Nephron (organoid): ENCODE measurements around the gene TRAPPC3.

Source experiments
- H3K27ac Mint-ChIP-seq, 3 experiments: 2 replicates each; pipeline ENCODE4 v1.8.0; 2020; ENCODE audit warnings: mixed read lengths in 3 of 3, mild to moderate bottlenecking in 2 of 3, moderate library complexity in 1 of 3
- H3K27me3 Mint-ChIP-seq: 2 replicates; pipeline ENCODE4 v1.8.0; 2021; ENCODE audit warnings: low read depth, mild to moderate bottlenecking, moderate library complexity, mixed read lengths
- H3K36me3 Mint-ChIP-seq: 2 replicates; pipeline ENCODE4 v1.8.0; 2020; ENCODE audit warnings: low read depth, mixed read lengths
- H3K4me1 Mint-ChIP-seq: 2 replicates; pipeline ENCODE4 v1.8.0; 2020; ENCODE audit warnings: mixed read lengths
- H3K4me3 Mint-ChIP-seq, 3 experiments: 2 replicates each; pipeline ENCODE4 v1.8.0; 2020; ENCODE audit warnings: mild to moderate bottlenecking in 3 of 3, mixed read lengths in 3 of 3, moderate library complexity in 2 of 3
- H3K9me3 Mint-ChIP-seq: 2 replicates; pipeline ENCODE4 v1.8.0; 2020; ENCODE audit warnings: mixed read lengths
- TF ChIP-seq, protein P1 (sequence below), 3 experiments: fragments of 200-600 bp; sonication (generic); IDR thresholded peaks; one replicate each; pipeline ENCODE4 v1.5.0; 2021; ENCODE audit warnings: antibody characterized with exemption in 3 of 3; ENCODE audit not compliant: unreplicated experiment in 3 of 3

TRAPPC3 gene

DNA sequence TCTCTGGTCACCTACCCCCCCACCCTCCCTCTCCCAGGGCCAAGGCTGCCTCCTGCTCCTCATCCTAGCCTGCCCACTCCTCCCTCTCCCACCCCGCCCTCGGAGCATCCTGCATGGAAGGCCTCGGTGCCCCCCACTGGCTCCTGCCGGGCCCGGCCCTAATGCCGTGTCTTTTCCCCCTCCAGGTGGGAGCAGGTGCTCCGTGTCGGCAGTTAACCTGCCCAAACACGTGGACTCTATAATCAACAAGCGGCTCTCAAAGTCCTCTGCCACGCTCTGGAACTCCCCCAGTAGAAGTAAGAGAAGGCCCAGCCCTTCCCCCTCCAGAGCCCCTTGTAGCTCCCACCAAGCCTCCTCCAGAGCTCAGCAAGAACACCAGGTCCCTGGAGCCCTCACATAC is 25.4 kb upstream of the TRAPPC3 start:
- Mint-ChIP-seq H3K36me3 (peaks cover 59% of the 10 kb centered on the region), H3K4me1 (peaks cover 34% of the 10 kb centered on the region), H3K27ac (peak overlapping the region in 1 of 3 experiments; percentile 7)

DNA sequence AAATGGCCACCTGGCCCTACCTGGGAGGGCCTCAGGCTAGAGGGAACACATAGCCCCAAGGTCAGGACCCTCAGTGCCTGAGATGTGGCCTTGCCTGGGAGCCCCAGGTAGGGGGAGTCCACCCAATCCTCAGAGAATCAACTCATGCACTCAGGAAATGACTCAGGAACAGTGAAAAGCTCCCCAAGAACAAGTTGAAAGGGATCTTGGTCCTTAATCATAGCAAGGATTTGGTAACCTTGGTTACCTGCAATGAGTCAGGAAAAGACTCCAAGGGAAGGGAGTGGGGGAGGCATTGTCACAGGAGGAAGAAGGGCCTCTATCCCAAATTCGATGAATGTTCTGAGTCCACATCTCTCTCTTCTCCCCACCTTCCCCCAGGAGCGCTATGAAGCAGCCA is 23.7 kb upstream of the TRAPPC3 start:
- peaks cover 54% of the 10 kb centered on the region for H3K36me3 Mint-ChIP-seq
- no peak overlapping the region for H3K27ac Mint-ChIP-seq
- no peak overlapping the region for H3K4me3 Mint-ChIP-seq
- H3K27me3 Mint-ChIP-seq = no peaks in the 10 kb centered on the region
- TF ChIP-seq, protein P1, sequence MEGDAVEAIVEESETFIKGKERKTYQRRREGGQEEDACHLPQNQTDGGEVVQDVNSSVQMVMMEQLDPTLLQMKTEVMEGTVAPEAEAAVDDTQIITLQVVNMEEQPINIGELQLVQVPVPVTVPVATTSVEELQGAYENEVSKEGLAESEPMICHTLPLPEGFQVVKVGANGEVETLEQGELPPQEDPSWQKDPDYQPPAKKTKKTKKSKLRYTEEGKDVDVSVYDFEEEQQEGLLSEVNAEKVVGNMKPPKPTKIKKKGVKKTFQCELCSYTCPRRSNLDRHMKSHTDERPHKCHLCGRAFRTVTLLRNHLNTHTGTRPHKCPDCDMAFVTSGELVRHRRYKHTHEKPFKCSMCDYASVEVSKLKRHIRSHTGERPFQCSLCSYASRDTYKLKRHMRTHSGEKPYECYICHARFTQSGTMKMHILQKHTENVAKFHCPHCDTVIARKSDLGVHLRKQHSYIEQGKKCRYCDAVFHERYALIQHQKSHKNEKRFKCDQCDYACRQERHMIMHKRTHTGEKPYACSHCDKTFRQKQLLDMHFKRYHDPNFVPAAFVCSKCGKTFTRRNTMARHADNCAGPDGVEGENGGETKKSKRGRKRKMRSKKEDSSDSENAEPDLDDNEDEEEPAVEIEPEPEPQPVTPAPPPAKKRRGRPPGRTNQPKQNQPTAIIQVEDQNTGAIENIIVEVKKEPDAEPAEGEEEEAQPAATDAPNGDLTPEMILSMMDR (IDR thresholded peaks at IDR 0.05; ENCODE audit: unreplicated experiment in 3 of 3) = no peak
- H3K9me3 Mint-ChIP-seq = no peaks in the 10 kb centered on the region
- peaks cover 41% of the 10 kb centered on the region for H3K4me1 Mint-ChIP-seq

More for the DNA sequence above, 25.4 kb upstream of the TRAPPC3 start:
- TF ChIP-seq, protein P1 (IDR thresholded peaks at IDR 0.05; ENCODE audit: unreplicated experiment in 3 of 3) = no peak
- H3K9me3 Mint-ChIP-seq = no peaks in the 10 kb centered on the region
- H3K27me3 Mint-ChIP-seq = no peaks in the 10 kb centered on the region
- no peak overlapping the region for H3K4me3 Mint-ChIP-seq

DNA sequence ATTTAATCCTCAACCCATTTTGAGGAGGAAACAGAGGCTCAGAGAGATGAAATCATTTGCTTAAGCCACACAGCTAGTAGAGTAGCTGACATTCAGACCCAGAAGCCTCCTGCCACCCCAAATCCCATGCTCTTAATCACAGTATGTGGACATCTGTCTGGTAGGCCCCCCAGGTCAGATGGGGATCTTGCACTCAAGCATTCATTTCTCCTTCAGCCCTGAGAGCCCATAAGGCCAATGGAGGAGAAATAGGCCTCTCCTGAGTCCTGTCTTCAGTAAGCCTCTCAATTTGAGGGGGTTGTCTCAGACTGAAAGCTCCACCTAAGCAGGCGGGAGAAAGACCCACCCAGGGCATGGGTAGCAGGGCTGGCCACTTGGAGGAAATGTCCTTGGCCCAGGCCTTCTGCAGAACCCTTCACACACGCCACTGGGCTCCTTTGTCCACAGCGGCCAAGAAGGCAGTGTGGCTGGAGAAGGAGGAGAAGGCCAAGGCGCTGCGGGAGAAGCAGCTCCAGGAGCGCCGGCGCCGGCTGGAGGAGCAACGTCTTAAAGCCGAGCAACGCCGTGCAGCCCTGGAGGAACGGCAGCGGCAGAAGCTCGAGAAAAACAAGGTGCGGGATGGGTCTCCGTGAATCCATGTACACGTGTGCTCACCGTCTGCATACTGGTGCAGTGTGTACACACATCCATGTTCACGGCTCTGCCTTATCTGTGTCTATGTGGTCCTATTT is 22.9 kb upstream of the TRAPPC3 start:
- TF ChIP-seq, protein P1 (IDR thresholded peaks at IDR 0.05; ENCODE audit: unreplicated experiment in 3 of 3) = no peak
- no peaks in the 10 kb centered on the region for H3K9me3 Mint-ChIP-seq
- H3K36me3 Mint-ChIP-seq = peaks cover 50% of the 10 kb centered on the region
- no peaks in the 10 kb centered on the region for H3K27me3 Mint-ChIP-seq
- no peak overlapping the region for H3K4me3 Mint-ChIP-seq
- H3K4me1 Mint-ChIP-seq = peaks cover 39% of the 10 kb centered on the region
- H3K27ac Mint-ChIP-seq = no peak overlapping the region

DNA sequence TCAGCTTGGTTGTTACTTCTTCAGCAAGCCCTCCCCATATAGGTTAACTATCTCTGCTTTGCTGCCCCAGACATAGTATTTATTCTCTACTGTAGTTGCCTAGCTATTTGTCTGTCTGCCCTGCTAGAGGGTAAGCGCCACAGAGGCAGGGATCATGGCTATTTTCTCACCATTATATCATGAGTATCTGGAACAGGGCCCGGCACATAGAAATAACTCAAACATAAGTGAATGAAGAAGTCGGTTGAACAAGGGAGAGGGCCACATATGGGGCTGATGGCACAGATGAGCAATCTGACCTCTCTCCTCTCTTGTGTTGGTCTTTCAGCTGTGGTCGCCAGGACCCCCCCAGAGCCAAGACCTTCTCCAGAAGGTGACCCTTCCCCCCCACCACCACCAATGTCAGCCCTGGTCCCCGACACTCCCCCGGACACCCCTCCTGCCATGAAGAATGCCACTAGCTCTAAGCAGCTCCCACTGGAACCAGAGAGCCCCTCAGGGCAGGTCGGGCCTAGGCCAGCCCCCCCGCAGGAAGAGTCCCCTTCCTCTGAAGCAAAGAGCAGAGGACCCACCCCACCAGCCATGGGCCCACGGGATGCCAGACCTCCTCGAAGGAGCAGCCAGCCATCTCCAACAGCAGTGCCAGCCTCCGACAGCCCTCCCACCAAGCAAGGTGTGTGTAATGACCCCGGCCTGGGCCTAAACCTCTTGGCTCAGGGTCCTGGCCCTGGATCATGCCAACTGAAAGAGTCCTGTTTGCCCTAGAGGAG is 21.5 kb upstream of the TRAPPC3 start:
- H3K4me1 Mint-ChIP-seq = peaks cover 44% of the 10 kb centered on the region
- H3K36me3 Mint-ChIP-seq = peaks cover 55% of the 10 kb centered on the region
- no peak overlapping the region for H3K4me3 Mint-ChIP-seq
- H3K27me3 Mint-ChIP-seq = no peaks in the 10 kb centered on the region
- TF ChIP-seq, protein P1 (IDR thresholded peaks at IDR 0.05; ENCODE audit: unreplicated experiment in 3 of 3) = no peak
- no peaks in the 10 kb centered on the region for H3K9me3 Mint-ChIP-seq
- H3K27ac Mint-ChIP-seq = peak overlapping the region in 1 of 3 experiments; percentile 69

DNA sequence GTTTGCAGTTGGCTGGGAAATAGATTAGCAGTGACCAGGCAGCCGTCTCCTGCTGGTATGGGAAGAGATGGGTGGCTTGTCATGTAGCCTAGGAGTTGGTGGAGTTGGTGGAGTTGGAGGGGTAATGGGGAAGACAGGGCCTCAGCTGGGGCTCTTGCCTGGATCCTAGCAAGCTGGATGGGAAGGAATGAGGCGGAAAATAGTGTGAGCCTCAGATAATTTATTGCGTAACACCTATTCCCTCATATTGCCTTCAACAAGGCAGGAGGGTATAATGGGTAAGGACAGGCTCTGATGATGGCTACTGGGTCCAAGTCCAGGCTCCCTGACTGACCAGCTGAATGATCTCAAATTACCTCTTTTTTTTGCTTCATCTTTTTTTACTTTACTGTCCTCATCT is 19.2 kb upstream of the TRAPPC3 start:
- H3K9me3 Mint-ChIP-seq = no peaks in the 10 kb centered on the region
- no peaks in the 10 kb centered on the region for H3K27me3 Mint-ChIP-seq
- H3K4me3 Mint-ChIP-seq = no peak overlapping the region
- TF ChIP-seq, protein P1 (IDR thresholded peaks at IDR 0.05; ENCODE audit: unreplicated experiment in 3 of 3) = no peak
- H3K36me3 Mint-ChIP-seq = peaks cover 50% of the 10 kb centered on the region
- peaks cover 26% of the 10 kb centered on the region for H3K4me1 Mint-ChIP-seq
- peak overlapping the region in 1 of 3 experiments; percentile 59 for H3K27ac Mint-ChIP-seq
